Measurements from ENCODE around the gene WDFY4. TPM values are rescaled to one million over a fixed set of nuclear protein-coding genes. Genes with fewer than 3 reads are reported as not detected.

Gene WDFY4
- total and polyA plus RNA-seq, 2 experiments from 2014 or later, result 0.14 TPM; not detected in 1

DNA sequence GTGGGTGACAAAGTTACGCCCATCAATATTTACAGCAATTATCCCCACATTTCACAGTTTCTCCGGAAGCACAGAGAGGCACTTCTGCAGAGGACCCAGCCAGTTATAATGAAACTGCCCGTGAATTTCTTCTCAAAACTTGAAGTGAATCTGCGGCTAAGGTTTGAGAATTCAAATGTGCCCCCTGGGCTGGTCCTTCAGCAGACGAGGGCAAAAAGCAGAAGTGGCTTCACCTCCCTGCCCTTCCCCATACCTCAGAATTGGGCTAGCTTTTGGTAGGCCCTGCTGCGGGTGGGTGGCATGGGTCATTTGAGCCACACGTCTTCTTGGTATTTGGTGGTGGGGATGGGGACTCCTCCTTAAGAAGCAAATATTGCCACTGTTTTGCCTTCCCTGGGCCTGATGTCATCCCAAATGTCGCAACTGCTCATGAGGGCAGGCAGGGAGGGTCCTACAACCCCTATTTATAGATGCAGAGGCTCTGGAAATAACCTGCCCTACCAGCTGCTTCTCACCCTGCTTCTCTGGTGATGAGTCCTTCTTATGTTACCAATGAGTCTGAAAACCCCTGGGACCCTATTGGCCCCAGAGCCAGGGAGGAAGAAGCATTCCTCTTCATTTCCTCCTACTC is 16.6 kb upstream of the WDFY4 start (continued):
- TF ChIP-seq REST (IDR thresholded peaks at IDR 0.05; ENCODE audit: unreplicated experiment) (no peak), POLR2AphosphoS5 (IDR thresholded peaks at IDR 0.05; ENCODE audit: low read depth) (no peak), NANOG (IDR thresholded peaks at IDR 0.05; ENCODE audit: borderline replicate concordance) (no peak), CTCF (conservative IDR thresholded peaks at IDR 0.05; ENCODE audit: low read depth in 2 of 2) (no peak), CREB1 (CRISPR knock-in tag; IDR thresholded peaks at IDR 0.05; ENCODE audit: low read depth) (no peak), EZH2phosphoT487 (IDR thresholded peaks at IDR 0.05; ENCODE audit: unreplicated experiment) (no peak), JUNB (IDR thresholded peaks at IDR 0.05; ENCODE audit: unreplicated experiment) (no peak), EZH2 (IDR thresholded peaks at IDR 0.05; ENCODE audit: low read depth, unreplicated experiment) (no peak), ZNF114 (CRISPR knock-in tag; IDR thresholded peaks at IDR 0.05) (no peak)

DNA sequence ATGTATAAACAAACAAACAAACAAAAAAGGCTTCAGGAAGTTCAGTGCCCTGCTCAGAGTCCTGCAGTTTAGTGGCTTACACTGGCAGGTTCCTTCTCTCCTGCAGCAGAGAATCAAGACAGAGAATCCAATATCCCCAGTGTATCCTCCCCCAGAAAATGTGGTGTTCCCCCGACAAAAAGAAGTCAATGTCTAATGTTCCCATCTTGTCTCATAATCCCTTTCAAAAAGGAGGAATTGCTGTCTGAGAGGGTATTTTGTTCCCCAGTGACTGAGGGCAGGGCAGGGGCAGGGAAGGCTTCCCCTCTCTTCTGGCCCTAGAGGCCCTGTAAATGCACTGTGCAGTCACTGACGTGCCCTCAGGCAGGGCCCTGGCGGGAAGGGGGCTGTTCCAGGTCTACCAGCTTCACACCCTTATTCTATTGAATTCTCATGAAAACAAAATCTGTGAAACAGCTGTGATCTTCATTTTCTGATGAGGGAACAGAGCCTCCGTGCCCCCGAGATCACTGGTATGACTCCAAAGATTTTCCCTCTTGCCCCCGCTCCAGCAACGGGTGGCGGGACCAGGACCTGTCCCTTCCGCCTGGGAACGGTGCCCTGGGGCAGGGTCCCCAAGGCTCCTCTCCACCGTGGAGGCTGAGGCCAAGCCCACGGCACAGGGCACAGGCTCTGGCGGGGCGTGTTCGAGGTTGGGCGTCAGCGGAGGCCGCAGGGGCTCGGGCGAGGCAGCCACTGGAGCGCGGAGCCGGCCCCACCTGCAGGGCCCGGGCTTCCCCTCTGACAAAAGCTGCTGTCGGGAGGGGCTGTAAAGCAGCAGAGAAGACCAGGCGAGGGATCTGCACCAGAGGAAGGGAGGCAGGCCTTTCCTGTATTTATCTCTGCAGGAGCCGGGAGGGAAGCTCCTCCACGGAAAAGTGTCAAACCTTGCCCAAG is 13.4 kb upstream of the WDFY4 start:
- peaks cover 4% of the 10 kb centered on the region for H3K27me3 Mint-ChIP-seq (ENCODE audit: insufficient read depth, low read depth, poor library complexity)
- no peaks in the 10 kb centered on the region for H3F3A ChIP-seq (replicated peaks; ENCODE audit: low read depth)
- peak overlapping the region; percentile 92 for H2AFZ ChIP-seq
- 0 out of 2 replicates have a peak overlapping the region, but pooled peaks have one; percentile 23 for H3K4me3 ChIP-seq
- ATAC-seq (peak; percentile 98), DNase-seq (ENCODE audit: low spot score) (peak; percentile 65)
- no peaks in the 10 kb centered on the region; the same call in 1 of the 2 replicates for H3K4me1 ChIP-seq (ENCODE audit: insufficient read depth)
- H3K4me3 Mint-ChIP-seq, result no peak overlapping the region
- H3K4me2 ChIP-seq, result no peak overlapping the region
- H3K27me3 ChIP-seq (ENCODE audit: insufficient read depth), result no peaks in the 10 kb centered on the region
- no peaks in the 10 kb centered on the region; the same call in 2 of the 3 replicates for H3K36me3 Mint-ChIP-seq (ENCODE audit: low read depth)
- no peaks in the 10 kb centered on the region; the same call in 1 of the 2 replicates for H3K36me3 ChIP-seq (ENCODE audit: insufficient read depth)
- no peaks in the 10 kb centered on the region for H3K79me2 ChIP-seq (replicated peaks; ENCODE audit: insufficient read depth)
- no peaks in the 10 kb centered on the region for H3K4me1 Mint-ChIP-seq
- no peak overlapping the region for H3K27ac ChIP-seq (ENCODE audit: low read depth)
- H4K20me1 ChIP-seq (replicated peaks; ENCODE audit: insufficient read depth), result no peaks in the 10 kb centered on the region
- H3K27ac Mint-ChIP-seq, result no peak overlapping the region
- H3K9me3 Mint-ChIP-seq, result peaks cover 9% of the 10 kb centered on the region
- H3K9me2 ChIP-seq (ENCODE audit: insufficient read depth), result no peaks in the 10 kb centered on the region
- TF ChIP-seq ZNF331 (CRISPR knock-in tag; IDR thresholded peaks at IDR 0.05; ENCODE audit: low read depth), result no peak
- TF ChIP-seq NANOG (IDR thresholded peaks at IDR 0.05; ENCODE audit: borderline replicate concordance), result no peak
- no peak for TF ChIP-seq ETS1 (IDR thresholded peaks at IDR 0.05)
- TF ChIP-seq STAT1 (IDR thresholded peaks at IDR 0.05; ENCODE audit: unreplicated experiment), result no peak
- no peak for TF ChIP-seq JUNB (IDR thresholded peaks at IDR 0.05; ENCODE audit: unreplicated experiment)
